GM18502 (cell line): ENCODE measurements around the gene DHX29.

ENCODE experiments used
- ATAC-seq: cut with Tn5 transposase; IDR thresholded peaks from one replicate; pipeline ENCODE4 v1.9.1; 2021; ENCODE audit warnings: mild to moderate bottlenecking; ENCODE audit not compliant: unreplicated experiment, poor library complexity

Gene DHX29, protein sequence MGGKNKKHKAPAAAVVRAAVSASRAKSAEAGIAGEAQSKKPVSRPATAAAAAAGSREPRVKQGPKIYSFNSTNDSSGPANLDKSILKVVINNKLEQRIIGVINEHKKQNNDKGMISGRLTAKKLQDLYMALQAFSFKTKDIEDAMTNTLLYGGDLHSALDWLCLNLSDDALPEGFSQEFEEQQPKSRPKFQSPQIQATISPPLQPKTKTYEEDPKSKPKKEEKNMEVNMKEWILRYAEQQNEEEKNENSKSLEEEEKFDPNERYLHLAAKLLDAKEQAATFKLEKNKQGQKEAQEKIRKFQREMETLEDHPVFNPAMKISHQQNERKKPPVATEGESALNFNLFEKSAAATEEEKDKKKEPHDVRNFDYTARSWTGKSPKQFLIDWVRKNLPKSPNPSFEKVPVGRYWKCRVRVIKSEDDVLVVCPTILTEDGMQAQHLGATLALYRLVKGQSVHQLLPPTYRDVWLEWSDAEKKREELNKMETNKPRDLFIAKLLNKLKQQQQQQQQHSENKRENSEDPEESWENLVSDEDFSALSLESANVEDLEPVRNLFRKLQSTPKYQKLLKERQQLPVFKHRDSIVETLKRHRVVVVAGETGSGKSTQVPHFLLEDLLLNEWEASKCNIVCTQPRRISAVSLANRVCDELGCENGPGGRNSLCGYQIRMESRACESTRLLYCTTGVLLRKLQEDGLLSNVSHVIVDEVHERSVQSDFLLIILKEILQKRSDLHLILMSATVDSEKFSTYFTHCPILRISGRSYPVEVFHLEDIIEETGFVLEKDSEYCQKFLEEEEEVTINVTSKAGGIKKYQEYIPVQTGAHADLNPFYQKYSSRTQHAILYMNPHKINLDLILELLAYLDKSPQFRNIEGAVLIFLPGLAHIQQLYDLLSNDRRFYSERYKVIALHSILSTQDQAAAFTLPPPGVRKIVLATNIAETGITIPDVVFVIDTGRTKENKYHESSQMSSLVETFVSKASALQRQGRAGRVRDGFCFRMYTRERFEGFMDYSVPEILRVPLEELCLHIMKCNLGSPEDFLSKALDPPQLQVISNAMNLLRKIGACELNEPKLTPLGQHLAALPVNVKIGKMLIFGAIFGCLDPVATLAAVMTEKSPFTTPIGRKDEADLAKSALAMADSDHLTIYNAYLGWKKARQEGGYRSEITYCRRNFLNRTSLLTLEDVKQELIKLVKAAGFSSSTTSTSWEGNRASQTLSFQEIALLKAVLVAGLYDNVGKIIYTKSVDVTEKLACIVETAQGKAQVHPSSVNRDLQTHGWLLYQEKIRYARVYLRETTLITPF (N-terminal part only)

DNA sequence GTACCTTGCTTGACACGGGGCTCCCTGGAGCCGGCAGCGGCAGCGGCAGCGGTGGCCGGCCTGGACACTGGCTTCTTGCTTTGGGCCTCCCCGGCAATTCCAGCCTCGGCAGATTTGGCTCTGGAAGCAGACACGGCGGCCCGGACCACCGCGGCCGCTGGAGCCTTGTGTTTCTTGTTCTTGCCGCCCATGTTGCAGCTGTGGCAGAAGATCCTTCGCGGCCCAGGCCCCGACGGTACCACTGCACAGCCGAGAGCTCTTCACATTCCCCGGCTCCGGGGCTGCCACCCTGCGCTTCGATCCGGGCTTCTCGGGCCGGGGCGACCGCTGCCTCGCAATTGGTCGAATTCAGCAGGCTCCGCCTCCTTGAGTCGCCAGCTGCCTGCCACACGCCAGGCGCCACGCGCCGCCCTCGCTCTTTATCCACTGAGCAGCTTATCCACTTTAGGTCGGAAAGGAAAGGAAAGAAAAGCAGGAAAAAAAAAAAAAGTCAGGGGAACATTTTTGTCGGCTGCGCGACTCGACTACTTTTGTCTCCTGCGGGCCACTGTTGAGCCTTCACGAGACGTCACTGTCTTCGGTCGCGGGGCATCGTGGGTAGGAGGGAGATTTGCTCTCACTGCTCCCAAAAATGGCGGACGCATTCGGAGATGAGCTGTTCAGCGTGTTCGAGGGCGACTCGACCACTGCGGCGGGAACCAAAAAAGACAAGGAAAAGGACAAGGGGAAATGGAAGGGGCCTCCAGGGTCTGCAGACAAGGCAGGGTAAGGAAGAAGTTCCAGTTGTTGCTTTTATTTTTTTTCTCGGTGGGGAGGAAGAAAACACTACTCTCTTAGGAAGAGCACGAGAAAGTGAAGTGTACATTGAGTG, at the start of gene DHX29, which contains the start of gene MTREX:
Gene DHX29 (minus strand): TSS at position 312 of the 871 bp plus-strand sequence. CDS start 121 bp downstream, at position 191.
Gene MTREX (plus strand): TSS at position 607 of the 871 bp plus-strand sequence. CDS start 25 bp downstream, at position 632.
- peak; percentile 89 for ATAC-seq

DNA sequence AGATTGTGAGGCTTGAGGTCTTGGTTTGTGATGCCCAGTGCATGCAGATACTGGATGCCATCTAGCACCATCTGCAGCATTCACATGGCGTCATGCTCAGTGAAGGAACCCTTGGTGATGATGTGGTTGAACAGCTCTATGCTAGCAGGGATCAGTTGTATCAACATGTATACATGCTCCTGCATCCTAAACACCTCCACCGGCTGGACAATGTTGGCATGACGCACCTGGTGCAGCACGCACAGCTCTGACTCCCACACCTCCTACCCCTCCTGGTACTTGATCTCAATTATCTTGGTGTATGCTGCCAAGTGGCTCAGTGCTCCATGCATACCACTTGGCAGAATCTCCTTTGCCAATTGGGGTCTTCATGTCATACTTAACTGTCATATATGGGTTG, 49.4 kb upstream of the DHX29 start:
- no peak for ATAC-seq

DNA sequence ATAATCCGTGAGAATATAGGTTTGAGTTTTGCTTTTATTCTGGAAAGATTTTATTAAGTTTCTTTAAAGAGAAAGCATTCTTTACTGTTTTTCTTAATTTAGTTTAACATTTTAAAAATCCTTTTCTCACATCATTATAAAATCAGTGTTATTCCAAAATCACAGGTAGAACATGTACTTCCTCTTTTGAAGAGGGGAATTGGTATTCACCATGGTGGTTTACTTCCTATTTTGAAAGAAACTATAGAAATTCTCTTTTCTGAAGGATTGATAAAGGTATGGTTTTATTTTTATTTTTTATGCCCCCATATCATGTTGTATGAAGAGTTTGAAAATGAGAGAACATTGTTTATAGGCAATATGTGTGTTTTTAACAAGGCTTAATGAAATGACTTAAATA, 43.3 kb upstream of the DHX29 start:
- no peak for ATAC-seq

DNA sequence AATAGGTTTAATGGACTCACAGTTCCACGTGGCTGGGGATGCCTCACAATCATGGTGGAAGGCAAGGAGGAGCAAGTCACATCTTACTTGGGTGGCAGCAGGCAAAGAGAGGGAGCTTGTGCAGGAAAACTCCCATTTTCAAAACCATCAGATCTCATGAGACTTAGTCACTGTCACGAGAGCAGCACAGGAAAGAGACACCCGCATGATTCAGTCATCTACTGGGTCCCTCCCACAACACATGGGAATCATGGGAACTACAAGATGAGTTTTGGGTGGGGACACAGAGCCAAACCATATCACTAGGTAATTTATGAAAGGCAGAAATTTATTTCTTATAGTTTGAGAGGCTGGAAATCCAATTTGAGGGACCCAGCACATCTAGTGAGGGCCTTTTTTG, 40.3 kb upstream of the DHX29 start:
- ATAC-seq, result no peak

DNA sequence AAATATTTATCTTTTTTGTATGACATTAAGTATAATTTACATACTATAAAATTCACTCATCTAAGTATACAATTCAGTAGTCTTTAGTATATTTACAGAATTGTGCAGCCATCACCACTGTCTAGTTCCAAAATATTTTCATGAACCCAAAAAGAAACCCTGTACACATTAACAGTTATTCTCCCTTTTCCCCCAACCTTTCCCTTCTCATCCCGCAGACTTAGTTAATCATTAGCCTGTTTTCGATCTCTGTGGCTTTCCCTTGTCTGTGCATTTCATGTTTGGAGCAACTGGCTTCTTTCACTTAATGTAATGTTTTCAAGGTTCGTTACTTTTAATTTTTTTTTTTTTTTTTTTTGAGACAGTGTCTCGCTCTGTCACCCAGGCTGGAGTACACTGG, 37.8 kb upstream of the DHX29 start:
- ATAC-seq, result no peak

DNA sequence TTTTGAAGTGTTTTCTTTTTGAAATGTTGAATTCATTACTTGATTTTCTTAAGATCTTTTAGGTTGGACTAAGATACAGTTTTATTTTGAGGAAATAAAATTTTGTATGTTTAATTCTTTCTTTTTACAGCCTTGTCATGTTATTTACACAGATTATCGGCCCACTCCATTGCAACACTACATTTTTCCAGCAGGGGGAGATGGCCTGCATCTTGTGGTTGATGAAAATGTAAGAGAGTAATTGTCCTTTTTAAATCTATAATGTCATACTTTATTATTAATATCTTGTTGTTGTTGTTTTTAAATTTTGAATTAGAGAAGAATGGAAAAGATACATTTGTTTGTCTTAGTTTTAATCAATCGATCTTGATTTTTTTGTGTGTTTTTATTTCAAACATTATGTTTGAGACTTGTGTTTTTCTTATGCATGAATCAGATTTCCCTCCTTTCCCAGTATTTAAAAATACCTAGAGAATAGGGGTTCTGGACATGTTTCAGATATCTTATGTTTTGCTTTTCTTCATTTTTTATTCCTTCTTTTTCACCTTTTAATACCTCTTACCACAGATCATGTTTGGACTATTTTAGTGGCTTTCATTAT, 37.0 kb upstream of the DHX29 start:
- ATAC-seq, result no peak

DNA sequence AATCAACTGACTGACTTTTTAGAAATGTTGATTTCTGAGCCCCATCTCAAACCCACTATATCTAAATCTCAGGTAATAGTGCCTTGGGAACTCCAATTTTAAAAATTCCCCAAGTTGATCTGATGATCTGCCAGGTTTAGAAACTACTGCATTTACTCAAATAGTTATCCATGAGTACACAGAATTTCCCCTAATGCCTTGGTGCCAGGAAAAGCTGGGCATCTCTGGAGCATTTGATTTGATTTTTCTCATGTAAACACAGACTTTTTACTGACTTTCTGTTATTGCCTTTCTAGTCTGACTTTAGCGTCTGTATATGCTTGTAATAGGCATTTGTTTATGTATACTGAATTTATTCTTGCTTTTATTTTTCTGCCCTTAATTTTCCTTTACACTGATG, 36.1 kb upstream of the DHX29 start:
- no peak for ATAC-seq

DNA sequence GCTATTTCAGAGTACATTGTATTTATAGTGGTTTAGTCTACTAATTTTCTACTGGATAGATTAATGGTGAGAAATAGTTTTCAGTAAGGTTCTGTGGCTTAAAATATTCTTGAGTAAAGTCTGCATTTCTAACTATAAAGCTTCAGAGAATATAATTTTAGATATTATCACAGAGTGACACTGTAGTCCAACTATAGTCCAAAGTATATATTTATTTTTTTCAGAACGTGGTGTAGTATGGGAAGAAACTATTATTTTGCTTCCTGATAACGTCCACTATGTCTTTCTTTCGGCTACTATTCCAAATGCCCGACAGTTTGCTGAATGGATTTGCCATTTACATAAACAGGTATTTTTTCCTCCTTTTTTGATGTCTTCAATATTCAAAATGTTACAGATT, 35.6 kb upstream of the DHX29 start:
- no peak for ATAC-seq

DNA sequence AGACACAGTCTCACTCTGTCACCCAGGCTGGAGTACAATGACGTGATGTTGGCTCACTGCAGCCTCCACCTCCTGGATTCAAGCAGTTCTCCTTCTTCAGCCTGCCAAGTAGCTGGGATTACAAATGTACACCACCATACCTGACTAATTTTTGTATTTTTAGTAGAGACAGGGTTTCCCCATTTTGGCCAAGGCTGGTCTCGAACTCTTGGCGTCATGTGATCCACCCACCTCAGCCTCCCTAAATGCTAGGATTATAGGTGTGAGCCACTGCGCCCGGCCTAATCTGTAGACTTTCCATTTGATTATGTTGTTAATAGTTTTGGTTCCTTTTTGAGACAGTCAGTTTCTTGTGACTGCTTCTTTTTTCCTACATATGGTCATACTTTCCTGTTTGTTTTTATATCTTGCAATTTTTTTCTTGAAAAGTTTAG, 31.3 kb upstream of the DHX29 start:
- ATAC-seq, result peak; percentile 72

DNA sequence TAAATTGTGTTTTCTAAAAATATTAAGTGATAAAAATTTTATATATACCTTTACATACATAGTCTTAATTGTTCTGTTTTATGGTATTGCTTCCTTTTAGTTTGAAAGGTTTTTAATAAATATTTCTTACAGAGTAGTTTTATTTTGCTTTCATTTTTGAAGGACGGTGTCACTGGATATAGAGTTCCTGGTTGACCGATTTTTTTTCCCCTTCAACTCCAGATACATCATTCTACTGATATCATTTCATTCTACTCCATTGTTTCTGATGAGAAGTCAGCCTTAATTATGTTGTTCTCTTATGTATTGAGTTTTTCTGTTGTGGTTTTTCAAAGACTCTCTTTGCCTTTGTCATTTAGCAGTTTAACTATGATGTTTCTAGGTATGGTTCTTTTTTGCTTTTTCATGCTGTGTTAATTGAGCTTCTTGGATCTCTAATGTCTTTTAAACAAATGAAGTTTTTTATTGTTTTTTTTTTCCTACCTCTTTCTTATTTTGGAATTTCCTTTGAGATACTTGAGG, 30.7 kb upstream of the DHX29 start:
- no peak for ATAC-seq

DNA sequence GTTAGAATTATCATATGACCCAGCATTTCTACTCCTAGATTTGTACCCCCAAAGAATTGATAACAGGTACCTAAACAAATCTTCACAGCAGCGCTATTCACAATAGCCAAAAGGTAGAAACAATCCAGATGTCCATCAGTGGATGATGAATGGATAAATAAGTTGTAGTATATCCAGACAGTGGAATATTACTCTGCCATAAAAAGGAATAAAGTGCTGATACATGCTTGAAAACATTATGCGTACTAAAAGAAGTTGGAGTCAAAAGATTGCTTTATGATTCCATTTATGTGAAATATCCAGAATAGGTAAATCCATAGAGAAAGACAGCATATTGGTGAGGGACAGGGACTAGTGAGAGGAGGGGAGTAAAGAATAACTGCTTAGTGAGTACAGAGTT, 26.3 kb upstream of the DHX29 start:
- ATAC-seq, result no peak

DNA sequence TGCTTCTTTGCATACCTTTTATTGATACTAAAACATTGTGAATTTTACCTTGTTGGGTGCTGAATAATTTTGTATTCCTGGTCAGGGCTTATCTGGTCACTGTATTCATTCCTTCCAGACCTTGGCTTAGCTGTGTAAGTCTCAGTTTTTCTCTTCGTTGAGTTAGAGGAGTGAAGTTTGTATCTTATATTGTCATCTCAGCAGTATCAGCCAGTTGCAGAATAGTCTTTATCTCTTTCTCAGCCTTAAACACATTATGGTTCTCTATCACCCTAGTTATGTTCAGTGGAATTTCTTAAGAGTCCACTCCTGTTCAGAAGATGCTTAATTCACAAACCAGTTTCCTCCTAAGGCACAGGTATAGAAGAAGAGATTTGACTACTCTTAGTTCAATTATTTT, 25.5 kb upstream of the DHX29 start:
- no peak for ATAC-seq

DNA sequence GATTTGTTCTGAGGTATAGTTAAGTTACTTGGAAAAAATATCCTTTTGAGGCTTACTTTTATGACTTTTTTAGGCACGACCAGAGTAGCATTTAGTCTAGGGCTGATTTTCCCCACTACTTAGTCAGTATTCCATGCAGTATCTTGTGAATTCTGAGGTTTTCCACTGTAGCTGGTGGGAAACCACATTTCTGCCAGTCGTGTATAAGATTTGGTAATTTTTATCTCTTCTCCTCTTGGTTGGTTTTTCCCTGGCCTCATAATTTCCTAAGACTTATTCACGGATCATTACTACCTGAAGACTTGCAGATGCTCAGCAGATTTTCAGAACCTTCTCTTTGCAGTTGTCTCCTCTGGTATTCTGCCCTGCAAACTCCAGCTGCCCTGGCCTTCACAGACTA, 23.8 kb upstream of the DHX29 start:
- ATAC-seq, result no peak

DNA sequence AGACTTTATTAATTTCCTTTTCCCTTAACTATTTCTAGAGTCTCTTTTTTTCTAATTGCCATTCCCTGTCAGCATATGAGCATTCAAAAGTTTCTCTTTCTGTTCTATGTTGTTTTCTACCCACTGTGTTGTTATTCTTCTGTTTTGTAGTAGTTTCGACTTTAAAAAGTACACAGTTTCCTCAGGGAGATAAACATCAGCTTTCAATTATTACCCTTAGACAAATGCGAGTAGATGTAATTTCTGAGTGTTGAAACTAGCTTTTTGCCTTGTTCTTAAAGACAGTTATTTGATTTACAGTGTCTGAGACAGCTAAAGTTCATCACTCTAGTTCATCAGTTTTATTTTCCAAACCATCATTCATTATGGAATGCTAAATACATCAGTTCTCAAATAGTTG, 19.8 kb upstream of the DHX29 start:
- ATAC-seq, result no peak

DNA sequence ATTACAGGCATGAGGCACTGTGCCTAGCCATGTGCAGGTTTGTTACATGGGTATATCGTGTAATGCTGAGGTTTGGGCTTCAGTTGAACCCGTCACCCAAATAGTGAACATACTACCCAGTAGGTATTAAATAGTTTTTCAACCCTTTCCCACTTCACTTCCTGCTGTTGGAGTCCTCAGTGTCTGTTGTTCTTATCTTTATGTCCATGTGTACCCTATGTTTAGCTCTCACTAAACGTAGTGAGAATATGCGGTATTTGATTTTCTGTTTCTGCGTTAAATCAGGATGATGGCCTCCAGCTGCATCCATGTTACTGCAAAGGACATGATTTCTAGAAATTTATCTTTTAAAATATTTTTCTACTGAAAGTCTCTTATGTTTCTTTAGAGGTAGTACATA, 18.1 kb upstream of the DHX29 start:
- no peak for ATAC-seq

DNA sequence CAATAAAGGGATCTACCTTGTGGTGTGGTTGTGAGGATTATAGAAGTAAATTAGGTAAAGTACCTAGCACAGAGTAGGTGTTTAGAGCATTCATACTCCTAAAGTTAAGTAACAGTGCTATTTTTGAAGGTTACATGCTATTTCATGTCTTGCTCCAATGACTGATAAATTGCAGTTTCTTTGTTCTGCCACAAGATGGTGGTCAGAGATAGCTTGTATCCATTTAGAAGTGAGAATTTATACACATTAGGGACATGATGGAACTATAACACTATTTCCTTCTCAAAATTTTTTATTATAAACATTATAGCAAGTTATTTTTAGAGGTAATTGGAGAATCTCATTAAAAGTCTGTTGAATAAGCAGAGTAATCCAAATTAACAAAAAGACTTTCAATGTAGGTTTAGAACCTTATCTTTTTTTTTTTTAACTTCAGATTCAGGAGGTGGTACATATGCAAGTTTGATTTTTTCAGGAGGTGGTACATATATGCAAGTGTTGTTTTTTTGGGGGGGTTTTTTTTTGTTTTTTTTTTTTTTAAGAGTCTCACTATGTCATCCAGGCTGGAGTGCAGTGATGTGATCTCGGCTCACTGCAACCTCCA, 17.4 kb upstream of the DHX29 start:
- peak; percentile 65 for ATAC-seq

DNA sequence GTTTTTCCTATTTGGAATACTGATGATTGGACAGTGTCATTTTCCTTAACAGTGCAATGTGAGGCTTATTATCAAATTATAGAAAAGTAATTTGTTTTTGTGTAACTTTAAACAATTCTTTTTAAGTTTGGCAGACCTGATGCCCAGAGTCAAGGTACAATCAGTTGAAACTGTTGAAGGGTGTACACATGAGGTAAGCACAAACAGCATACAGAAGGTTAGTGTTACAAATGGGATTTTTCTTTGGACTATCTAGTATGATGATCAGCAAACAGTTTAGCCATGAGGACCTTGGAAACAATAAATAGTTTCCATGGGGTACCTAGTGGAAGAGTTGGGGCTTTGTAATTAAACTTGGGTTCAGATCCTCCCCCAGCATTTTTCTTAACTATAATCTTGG, 16.5 kb upstream of the DHX29 start:
- no peak for ATAC-seq

DNA sequence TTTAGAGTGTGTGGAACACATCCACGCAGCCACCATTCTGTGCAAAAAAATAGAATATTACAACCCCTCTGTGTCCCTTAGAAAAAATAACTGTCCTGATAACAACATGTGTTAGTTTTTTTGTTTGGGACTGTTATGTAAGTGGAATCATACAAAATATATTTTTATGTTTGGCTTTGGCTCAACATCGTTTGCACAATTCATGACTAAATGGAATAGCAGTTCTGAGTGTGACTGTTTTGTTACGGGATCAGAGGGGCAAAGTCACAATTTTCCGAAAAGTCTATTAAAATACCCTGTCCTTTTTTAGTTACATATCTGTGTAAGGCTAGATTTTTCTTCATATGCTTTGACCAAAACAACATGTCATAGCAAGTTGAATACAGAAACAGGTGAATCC, 13.1 kb upstream of the DHX29 start:
- ATAC-seq, result no peak

DNA sequence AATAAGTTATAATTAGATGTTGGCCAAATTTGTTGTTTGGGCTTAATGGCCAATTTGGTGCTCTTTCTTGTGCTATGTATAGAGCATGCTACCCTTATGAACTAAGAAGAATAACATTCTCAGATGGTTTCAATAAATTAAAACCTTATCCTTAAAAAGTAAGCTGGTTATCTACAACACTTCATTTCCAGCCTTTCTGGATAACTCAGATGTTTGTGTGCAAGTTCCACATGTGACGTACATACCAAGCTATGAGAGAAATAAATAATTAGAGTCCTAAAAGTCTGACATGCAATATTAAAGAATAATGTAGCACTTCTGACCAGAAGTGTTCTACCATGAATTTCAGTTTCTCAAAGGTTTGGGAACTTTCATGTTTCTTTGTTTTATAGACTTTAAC, 12.0 kb upstream of the DHX29 start:
- no peak for ATAC-seq
